Activated naive CD4-positive, alpha-beta T cell treated with anti-CD3 and anti-CD28 coated beads, Interleukin-2, amount 10 ng/mL, durations not matched to agents 7 days and 5 days (primary cell): ENCODE results near the gene SCGB2A2.

ENCODE experiments used
- CTCF ChIA-PET: fragments of 350-600 bp; sonication (Branson Sonifier 250); formaldehyde crosslinking; loops from one replicate; lab custom pipeline; 2021; ENCODE audit warnings: antibody characterized with exemption; lab: Charles Lee
- DNase-seq: peaks from one replicate; pipeline ENCODE4 v3.0.0-alpha.2; 2020
- H3K27ac Mint-ChIP-seq: one replicate; pipeline ENCODE4 v1.8.0; 2021; ENCODE audit warnings: mild to moderate bottlenecking, moderate library complexity, mixed read lengths
- H3K27me3 Mint-ChIP-seq: one replicate; pipeline ENCODE4 v1.8.0; 2021; ENCODE audit warnings: mild to moderate bottlenecking, mixed read lengths
- H3K36me3 Mint-ChIP-seq: one replicate; pipeline ENCODE4 v1.8.0; 2021; ENCODE audit warnings: mixed read lengths
- H3K4me1 Mint-ChIP-seq: one replicate; pipeline ENCODE4 v1.8.0; 2021; ENCODE audit warnings: mixed read lengths
- H3K4me3 Mint-ChIP-seq: one replicate; pipeline ENCODE4 v1.8.0; 2021; ENCODE audit warnings: mild to moderate bottlenecking, moderate library complexity, mixed read lengths
- H3K9me3 Mint-ChIP-seq: one replicate; pipeline ENCODE4 v1.8.0; 2021; ENCODE audit warnings: mixed read lengths

SCGB2A2 gene

GRCh38 chr11:62269654-62270278 lies at the start of gene SCGB2A2:
Gene SCGB2A2, plus strand, starts transcription at chr11:62270158. Its CDS starts 59 bp downstream, at chr11:62270217.
- Mint-ChIP-seq H3K36me3 (no peaks in the 10 kb centered on the region), H3K27me3 (peaks cover 28% of the 10 kb centered on the region), H3K27ac (no peak within 1 kb of the TSS), H3K4me1 (no peaks in the 10 kb centered on the region), H3K4me3 (no peak within 1 kb of the TSS), H3K9me3 (no peaks in the 10 kb centered on the region)
- CTCF ChIA-PET: no interaction called here
- DNase-seq: no peak

GRCh38 chr11:62221498-62221897 lies 48.5 kb upstream of the SCGB2A2 start:
- peaks cover 12% of the 10 kb centered on the region for H3K36me3 Mint-ChIP-seq
- H3K9me3 Mint-ChIP-seq: peaks cover 26% of the 10 kb centered on the region
- DNase-seq: no peak
- H3K4me3 Mint-ChIP-seq: no peak overlapping the region
- H3K27me3 Mint-ChIP-seq: peaks cover 20% of the 10 kb centered on the region
- no peaks in the 10 kb centered on the region for H3K4me1 Mint-ChIP-seq
- H3K27ac Mint-ChIP-seq: no peak overlapping the region
- CTCF ChIA-PET: no interaction called here

- peaks cover 6% of the 10 kb centered on the region for H3K27me3 Mint-ChIP-seq
- no peak overlapping the region for H3K4me3 Mint-ChIP-seq
- CTCF ChIA-PET: no interaction called here
- H3K36me3 Mint-ChIP-seq: peaks cover 12% of the 10 kb centered on the region
- H3K9me3 Mint-ChIP-seq: peaks cover 26% of the 10 kb centered on the region
- H3K4me1 Mint-ChIP-seq: no peaks in the 10 kb centered on the region
- no peak overlapping the region for H3K27ac Mint-ChIP-seq
- DNase-seq: no peak
These were observed 46.9 kb upstream of the SCGB2A2 start for GRCh38 chr11:62223095-62223494.

- Mint-ChIP-seq H3K27ac (no peak overlapping the region), H3K9me3 (no peaks in the 10 kb centered on the region), H3K27me3 (peaks cover 29% of the 10 kb centered on the region), H3K4me3 (no peak overlapping the region), H3K36me3 (no peaks in the 10 kb centered on the region), H3K4me1 (no peaks in the 10 kb centered on the region)
- CTCF ChIA-PET: interaction anchor here (0.7 kb wide), 1 partner anchor 89 kb away, joined by 3 read pairs; no protein-coding TSS in a partner anchor
- DNase-seq: no peak
These were observed 36.2 kb upstream of the SCGB2A2 start for GRCh38 chr11:62233730-62234129.

- Mint-ChIP-seq H3K9me3 (no peaks in the 10 kb centered on the region), H3K4me3 (no peak overlapping the region), H3K36me3 (no peaks in the 10 kb centered on the region), H3K27ac (no peak overlapping the region), H3K27me3 (peaks cover 26% of the 10 kb centered on the region), H3K4me1 (no peaks in the 10 kb centered on the region)
- CTCF ChIA-PET: no interaction called here
- no peak for DNase-seq
These were observed 33.8 kb upstream of the SCGB2A2 start for GRCh38 chr11:62236187-62236586.

GRCh38 chr11:62237499-62237898 lies 32.5 kb upstream of the SCGB2A2 start:
- no peaks in the 10 kb centered on the region for H3K4me1 Mint-ChIP-seq
- no peak overlapping the region for H3K27ac Mint-ChIP-seq
- no peak for DNase-seq
- H3K9me3 Mint-ChIP-seq: no peaks in the 10 kb centered on the region
- H3K4me3 Mint-ChIP-seq: no peak overlapping the region
- H3K36me3 Mint-ChIP-seq: no peaks in the 10 kb centered on the region
- peaks cover 35% of the 10 kb centered on the region for H3K27me3 Mint-ChIP-seq
- CTCF ChIA-PET: no interaction called here

- no peak for DNase-seq
- CTCF ChIA-PET: no interaction called here
- no peaks in the 10 kb centered on the region for H3K9me3 Mint-ChIP-seq
- H3K4me1 Mint-ChIP-seq: no peaks in the 10 kb centered on the region
- H3K27ac Mint-ChIP-seq: no peak overlapping the region
- no peak overlapping the region for H3K4me3 Mint-ChIP-seq
- peaks cover 33% of the 10 kb centered on the region for H3K27me3 Mint-ChIP-seq
- H3K36me3 Mint-ChIP-seq: no peaks in the 10 kb centered on the region
These were observed 31.8 kb upstream of the SCGB2A2 start for GRCh38 chr11:62238151-62238550.

- Mint-ChIP-seq H3K36me3 (no peaks in the 10 kb centered on the region), H3K4me3 (no peak overlapping the region), H3K27ac (no peak overlapping the region), H3K4me1 (no peaks in the 10 kb centered on the region), H3K27me3 (peaks cover 26% of the 10 kb centered on the region), H3K9me3 (no peaks in the 10 kb centered on the region)
- DNase-seq: no peak
- CTCF ChIA-PET: no interaction called here
These were observed 28.9 kb upstream of the SCGB2A2 start for GRCh38 chr11:62241095-62241494.

- Mint-ChIP-seq H3K4me3 (no peak within 1 kb of the TSS), H3K4me1 (no peaks in the 10 kb centered on the region), H3K9me3 (no peaks in the 10 kb centered on the region), H3K27ac (no peak within 1 kb of the TSS), H3K36me3 (no peaks in the 10 kb centered on the region), H3K27me3 (peaks cover 26% of the 10 kb centered on the region)
- no peak for DNase-seq
- CTCF ChIA-PET: interaction anchor here (1.1 kb wide), 1 partner anchor 18 kb away, joined by 3 read pairs; no protein-coding TSS in a partner anchor
These were observed 27.9 kb upstream of the SCGB2A2 start, which contains the start of gene SCGB1D2 for GRCh38 chr11:62242021-62242420. Gene SCGB1D2, plus strand, starts transcription at chr11:62242239. Its CDS starts 69 bp downstream, at chr11:62242308.

GRCh38 chr11:62245271-62245753 lies 24.6 kb upstream of the SCGB2A2 start:
- CTCF ChIA-PET: no interaction called here
- peak; percentile 54 for DNase-seq
- Mint-ChIP-seq H3K27me3 (peaks cover 25% of the 10 kb centered on the region), H3K4me3 (no peak overlapping the region), H3K4me1 (no peaks in the 10 kb centered on the region), H3K36me3 (no peaks in the 10 kb centered on the region), H3K9me3 (peaks cover 7% of the 10 kb centered on the region), H3K27ac (no peak overlapping the region)

GRCh38 chr11:62251698-62252097 lies 18.3 kb upstream of the SCGB2A2 start:
- peaks cover 4% of the 10 kb centered on the region for H3K36me3 Mint-ChIP-seq
- CTCF ChIA-PET: no interaction called here
- H3K27me3 Mint-ChIP-seq: peaks cover 6% of the 10 kb centered on the region
- peaks cover 33% of the 10 kb centered on the region for H3K9me3 Mint-ChIP-seq
- no peak overlapping the region for H3K27ac Mint-ChIP-seq
- DNase-seq: no peak
- no peak overlapping the region for H3K4me3 Mint-ChIP-seq
- H3K4me1 Mint-ChIP-seq: no peaks in the 10 kb centered on the region

- Mint-ChIP-seq H3K4me1 (no peaks in the 10 kb centered on the region), H3K4me3 (no peak overlapping the region), H3K36me3 (peaks cover 4% of the 10 kb centered on the region), H3K9me3 (peaks cover 33% of the 10 kb centered on the region), H3K27me3 (peaks cover 8% of the 10 kb centered on the region), H3K27ac (no peak overlapping the region)
- DNase-seq: no peak
- CTCF ChIA-PET: no interaction called here
These were observed 15.9 kb upstream of the SCGB2A2 start for GRCh38 chr11:62253999-62254542.

- DNase-seq: no peak
- H3K9me3 Mint-ChIP-seq: peaks cover 19% of the 10 kb centered on the region
- no peak overlapping the region for H3K27ac Mint-ChIP-seq
- H3K4me1 Mint-ChIP-seq: no peaks in the 10 kb centered on the region
- peaks cover 4% of the 10 kb centered on the region for H3K36me3 Mint-ChIP-seq
- CTCF ChIA-PET: no interaction called here
- H3K4me3 Mint-ChIP-seq: no peak overlapping the region
- H3K27me3 Mint-ChIP-seq: peaks cover 21% of the 10 kb centered on the region
These were observed 13.7 kb upstream of the SCGB2A2 start for GRCh38 chr11:62256281-62256680.

GRCh38 chr11:62260261-62260953 lies 9.6 kb upstream of the SCGB2A2 start:
- no peaks in the 10 kb centered on the region for H3K9me3 Mint-ChIP-seq
- no peak overlapping the region for H3K4me3 Mint-ChIP-seq
- H3K36me3 Mint-ChIP-seq: no peaks in the 10 kb centered on the region
- CTCF ChIA-PET: interaction anchor here (1.0 kb wide), 1 partner anchor 18 kb away, joined by 3 read pairs; the partner anchor contains the start of gene SCGB1D2
- DNase-seq: no peak
- no peak overlapping the region for H3K27ac Mint-ChIP-seq
- H3K4me1 Mint-ChIP-seq: no peaks in the 10 kb centered on the region
- peaks cover 25% of the 10 kb centered on the region for H3K27me3 Mint-ChIP-seq
